GM12872 (cell line): ENCODE results near the gene GTPBP3.

Source experiments
- TF ChIP-seq, protein P1 (sequence below): IDR thresholded peaks from 3 replicates; pipeline ENCODE4 v1.5.1; 2011; ENCODE audit warnings: low read depth, mild to moderate bottlenecking, low read length, moderate library complexity; ENCODE audit not compliant: insufficient read depth

GTPBP3 gene

GRCh38 chr19:17312189-17313113, 24.9 kb upstream of the GTPBP3 start:
- TF ChIP-seq, protein P1, sequence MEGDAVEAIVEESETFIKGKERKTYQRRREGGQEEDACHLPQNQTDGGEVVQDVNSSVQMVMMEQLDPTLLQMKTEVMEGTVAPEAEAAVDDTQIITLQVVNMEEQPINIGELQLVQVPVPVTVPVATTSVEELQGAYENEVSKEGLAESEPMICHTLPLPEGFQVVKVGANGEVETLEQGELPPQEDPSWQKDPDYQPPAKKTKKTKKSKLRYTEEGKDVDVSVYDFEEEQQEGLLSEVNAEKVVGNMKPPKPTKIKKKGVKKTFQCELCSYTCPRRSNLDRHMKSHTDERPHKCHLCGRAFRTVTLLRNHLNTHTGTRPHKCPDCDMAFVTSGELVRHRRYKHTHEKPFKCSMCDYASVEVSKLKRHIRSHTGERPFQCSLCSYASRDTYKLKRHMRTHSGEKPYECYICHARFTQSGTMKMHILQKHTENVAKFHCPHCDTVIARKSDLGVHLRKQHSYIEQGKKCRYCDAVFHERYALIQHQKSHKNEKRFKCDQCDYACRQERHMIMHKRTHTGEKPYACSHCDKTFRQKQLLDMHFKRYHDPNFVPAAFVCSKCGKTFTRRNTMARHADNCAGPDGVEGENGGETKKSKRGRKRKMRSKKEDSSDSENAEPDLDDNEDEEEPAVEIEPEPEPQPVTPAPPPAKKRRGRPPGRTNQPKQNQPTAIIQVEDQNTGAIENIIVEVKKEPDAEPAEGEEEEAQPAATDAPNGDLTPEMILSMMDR: no peak

GRCh38 chr19:17314007-17314593, 23.3 kb upstream of the GTPBP3 start:
- TF ChIP-seq, protein P1: no peak

DNA sequence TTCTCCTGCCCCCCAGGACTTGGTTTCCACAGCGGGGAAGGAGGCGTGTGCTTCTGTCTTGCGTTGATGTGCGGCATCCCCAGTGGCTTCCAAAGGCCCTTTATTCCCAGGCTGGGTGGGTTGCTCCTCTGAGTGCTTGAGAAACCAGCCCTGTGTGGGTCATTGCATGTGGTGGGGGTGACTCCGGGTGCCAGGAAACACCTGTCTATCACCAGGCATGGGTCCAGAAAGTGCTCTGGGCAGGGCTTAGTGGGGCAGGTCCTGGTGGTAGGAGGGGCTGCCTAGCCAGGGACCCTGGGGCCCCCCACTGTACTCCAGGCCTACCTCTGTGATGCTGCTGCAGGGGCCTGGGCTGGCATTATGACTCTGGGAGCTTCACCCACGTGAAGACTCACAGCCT, 18.4 kb upstream of the GTPBP3 start:
- TF ChIP-seq, protein P1: no peak

DNA sequence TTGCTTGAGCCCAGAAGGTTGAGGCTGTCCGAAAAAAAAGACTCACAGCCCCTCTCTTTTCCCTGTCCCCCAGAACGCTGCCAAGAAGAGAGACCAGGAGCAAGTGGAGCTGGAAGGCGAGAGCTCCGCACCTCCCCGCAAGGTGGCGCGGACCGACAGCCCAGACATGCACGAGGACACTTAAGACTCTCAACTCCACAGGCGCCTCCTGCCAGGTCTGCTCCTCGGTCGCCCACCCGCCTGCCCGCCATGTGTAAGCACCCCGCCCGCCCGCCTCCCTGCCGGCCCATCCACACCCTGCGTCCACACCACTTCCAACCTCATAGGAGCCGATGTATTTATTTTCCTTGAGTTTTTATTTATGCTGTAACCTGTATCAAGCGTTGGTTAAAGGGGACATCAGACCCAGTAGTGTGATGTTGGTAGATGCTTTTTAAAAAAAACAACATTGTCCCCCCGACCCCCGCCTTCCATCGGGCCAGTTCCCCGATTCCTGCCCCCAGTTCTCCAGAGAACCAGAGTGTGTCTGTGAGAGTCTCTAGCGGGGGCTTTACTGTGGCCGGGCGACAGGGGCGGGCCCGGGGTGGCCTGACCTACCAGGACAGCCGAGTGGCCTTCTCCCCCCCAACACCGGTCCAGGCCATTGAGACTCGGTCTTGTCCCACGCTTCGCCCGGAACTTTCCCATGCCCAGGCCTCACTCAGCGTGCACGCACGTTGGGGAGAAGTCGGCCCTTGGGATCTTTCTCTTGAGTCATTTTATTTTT, 17.7 kb upstream of the GTPBP3 start:
- TF ChIP-seq, protein P1: no peak

- TF ChIP-seq, protein P1: no peak
Observed at GRCh38 chr19:17320435-17320834, 16.9 kb upstream of the GTPBP3 start.

GRCh38 chr19:17321655-17322489, 15.5 kb upstream of the GTPBP3 start:
- TF ChIP-seq, protein P1: no peak
